Thyroid gland (tissue), 4 donors: ENCODE measurements around the gene OR2AJ1. TPM values are rescaled to one million over a fixed set of nuclear protein-coding genes. Genes with fewer than 3 reads are reported as not detected.

ENCODE experiments used
- total RNA-seq, 4 donors: library from RNA; depleted of rRNA; stranded (reverse); fragments of >200 nt; gene quantifications; one replicate each; pipeline ENCODE4 v1.2.3, GENCODE V29; 2016

Gene OR2AJ1
- total RNA-seq, 4 donors from 2014 or later: 0.33 to 0.63 TPM; not detected in 2

Other genes starting within 250 kb of the OR2AJ1 start
- gene OR13G1, start 245.2 kb upstream of the OR2AJ1 start, total RNA-seq: not detected
- gene OR6F1, start 208.2 kb upstream of the OR2AJ1 start, total RNA-seq: not detected
- gene OR14K1, start 186.3 kb upstream of the OR2AJ1 start, total RNA-seq: 1 to 10 TPM in 1 of 4 donors, not detected in 3; 1.1 TPM
- not detected for gene OR14A2, start 176.7 kb upstream of the OR2AJ1 start, total RNA-seq
- not detected for gene OR1C1, start 164.3 kb upstream of the OR2AJ1 start, total RNA-seq
- gene OR14A16, start 100.8 kb upstream of the OR2AJ1 start, total RNA-seq: not detected
- gene OR11L1, start 83.0 kb upstream of the OR2AJ1 start, total RNA-seq: under 1 TPM in 1 of 4 donors, not detected in 3; 0.68 TPM
- gene TRIM58, start 67.7 kb upstream of the OR2AJ1 start, total RNA-seq: 10 to 100 TPM; 22.6 to 52.1 (median 29.4) TPM
- 10 to 100 TPM in 1 of 4 donors, 1 to 10 TPM in 3; 2.8 to 25.8 (median 6.0) TPM for gene OR2W3, start 29.3 kb upstream of the OR2AJ1 start, total RNA-seq
- gene OR2T8, start 4.6 kb upstream of the OR2AJ1 start, total RNA-seq: 1 to 10 TPM in 2 of 4 donors, under 1 TPM in 1, not detected in 1; 0.54 to 1.7 (median 1.2) TPM
- 1 to 10 TPM in 1 of 4 donors, under 1 TPM in 1, not detected in 2; 0.68 to 1.0 TPM for gene OR2L8, start 24.0 kb downstream of the OR2AJ1 start, total RNA-seq
- gene OR2AK2, start 40.3 kb downstream of the OR2AJ1 start, total RNA-seq: under 1 TPM in 2 of 4 donors, not detected in 2; 0.63 to 0.67 TPM
- gene OR2L5, start 88.8 kb downstream of the OR2AJ1 start, total RNA-seq: not detected
- gene OR2L2, start 105.2 kb downstream of the OR2AJ1 start, total RNA-seq: under 1 TPM in 2 of 4 donors, not detected in 2; 0.27 to 0.34 TPM
- under 1 TPM in 2 of 4 donors, not detected in 2; 0.13 to 0.42 TPM for gene OR2L3, start 121.9 kb downstream of the OR2AJ1 start, total RNA-seq
- gene OR2L13, start 170.3 kb downstream of the OR2AJ1 start, total RNA-seq: under 1 TPM in 1 of 4 donors, not detected in 3; 0.38 TPM
- not detected for gene OR2M5, start 220.3 kb downstream of the OR2AJ1 start, total RNA-seq
- not detected for gene OR2M2, start 249.9 kb downstream of the OR2AJ1 start, total RNA-seq